ENCODE data around the gene POLDIP2.

GRCh38 chr17:28390563-28390962, 33.2 kb upstream of the POLDIP2 start:
- TF ChIP-seq SIN3A (IDR thresholded peaks at IDR 0.05; ENCODE audit: borderline replicate concordance, insufficient read depth, low read length) (no peak), REST (IDR thresholded peaks at IDR 0.05; ENCODE audit: insufficient read depth in 1 of 2, low read depth in 2 of 2, low read length in 2 of 2) (no peak)
